ENCODE data around the gene HES4.
"Not testable (repeated sequence)": the region's sequence is repeated elsewhere in the genome, so short reads cannot be mapped to it uniquely, and the experiment has no call there.

Gene HES4

GRCh38 chr1:978835-979743 is 20.8 kb downstream of the HES4 start:
- DNase-seq (ENCODE audit: low read depth) = no peak

- no peak for DNase-seq (ENCODE audit: low read depth)
Observed at GRCh38 chr1:978069-978834, 21.6 kb downstream of the HES4 start.

- DNase-seq (ENCODE audit: low read depth) = not testable (repeated sequence)
Observed at GRCh38 chr1:976791-977190, 23.1 kb downstream of the HES4 start.

GRCh38 chr1:975896-976683 is 23.8 kb downstream of the HES4 start:
- no peak for DNase-seq (ENCODE audit: low read depth)

- no peak for DNase-seq (ENCODE audit: low read depth)
Observed at GRCh38 chr1:975365-975764, 24.5 kb downstream of the HES4 start.

GRCh38 chr1:974687-975328 is 25.1 kb downstream of the HES4 start:
- no peak for DNase-seq (ENCODE audit: low read depth)

- no peak for DNase-seq (ENCODE audit: low read depth)
Observed at GRCh38 chr1:974293-974640, 25.6 kb downstream of the HES4 start.

- DNase-seq (ENCODE audit: low read depth) = no peak
Observed at GRCh38 chr1:973459-974292, 26.2 kb downstream of the HES4 start.

- no peak for DNase-seq (ENCODE audit: low read depth)
Observed at GRCh38 chr1:972726-973458, 27.0 kb downstream of the HES4 start.

GRCh38 chr1:971751-972506 is 28.0 kb downstream of the HES4 start:
- DNase-seq (ENCODE audit: low read depth) = no peak

- DNase-seq (ENCODE audit: low read depth) = no peak
Observed at GRCh38 chr1:970973-971730, 28.7 kb downstream of the HES4 start.

- no peak for DNase-seq (ENCODE audit: low read depth)
Observed at GRCh38 chr1:970242-970972, 29.5 kb downstream of the HES4 start.

- no peak for DNase-seq (ENCODE audit: low read depth)
Observed at GRCh38 chr1:969260-969855, 30.5 kb downstream of the HES4 start.

- DNase-seq (ENCODE audit: low read depth) = no peak
Observed at GRCh38 chr1:967466-968343, 32.2 kb downstream of the HES4 start.

- DNase-seq (ENCODE audit: low read depth) = peak; percentile 57
Observed at GRCh38 chr1:966704-967300, 33.1 kb downstream of the HES4 start.

GRCh38 chr1:966135-966703 is 33.7 kb downstream of the HES4 start, which contains the start of gene PLEKHN1:
Gene PLEKHN1, plus strand, starts transcription at chr1:966482. Its CDS starts 50 bp downstream, at chr1:966532.
- DNase-seq (ENCODE audit: low read depth) = no peak
